GM18502 (cell line): ENCODE results near the gene SLC19A2.
A peak's percentile ranks its signal among the peaks of the same experiment; 100 is the strongest.
"Not testable (repeated sequence)": the region's sequence is repeated elsewhere in the genome, so short reads cannot be mapped to it uniquely, and the experiment has no call there.

Experiments
- ATAC-seq: cut with Tn5 transposase; IDR thresholded peaks from one replicate; pipeline ENCODE4 v1.9.1; 2021; ENCODE audit warnings: mild to moderate bottlenecking; ENCODE audit not compliant: unreplicated experiment, poor library complexity

The SLC19A2 gene

GRCh38 chr1:169485431-169486280, at the start of gene SLC19A2:
TSS of gene SLC19A2 (minus strand) at chr1:169485944. CDS start at chr1:169485766, 178 bp downstream.
- ATAC-seq: peak; percentile 99

GRCh38 chr1:169534653-169535052, 48.9 kb upstream of the SLC19A2 start:
- no peak for ATAC-seq

GRCh38 chr1:169533528-169534190, 47.9 kb upstream of the SLC19A2 start:
- ATAC-seq: not testable (repeated sequence)

- no peak for ATAC-seq
Observed at GRCh38 chr1:169530448-169530847, 44.7 kb upstream of the SLC19A2 start.

- ATAC-seq: no peak
Observed at GRCh38 chr1:169529068-169529642, 43.4 kb upstream of the SLC19A2 start.

GRCh38 chr1:169528215-169529067, 42.7 kb upstream of the SLC19A2 start:
- ATAC-seq: no peak

GRCh38 chr1:169527451-169528214, 41.9 kb upstream of the SLC19A2 start:
- ATAC-seq: no peak

- ATAC-seq: no peak
Observed at GRCh38 chr1:169527001-169527400, 41.3 kb upstream of the SLC19A2 start.

- ATAC-seq: no peak
Observed at GRCh38 chr1:169526120-169526832, 40.5 kb upstream of the SLC19A2 start.

- ATAC-seq: no peak
Observed at GRCh38 chr1:169525391-169525790, 39.6 kb upstream of the SLC19A2 start.

GRCh38 chr1:169523904-169524303, 38.2 kb upstream of the SLC19A2 start:
- no peak for ATAC-seq

GRCh38 chr1:169521226-169521625, 35.5 kb upstream of the SLC19A2 start:
- no peak for ATAC-seq

- no peak for ATAC-seq
Observed at GRCh38 chr1:169517558-169518186, 31.9 kb upstream of the SLC19A2 start.

GRCh38 chr1:169515641-169516040, 29.9 kb upstream of the SLC19A2 start:
- ATAC-seq: no peak

GRCh38 chr1:169514566-169515270, 29.0 kb upstream of the SLC19A2 start:
- no peak for ATAC-seq

GRCh38 chr1:169513208-169513607, 27.5 kb upstream of the SLC19A2 start:
- no peak for ATAC-seq

GRCh38 chr1:169511316-169512005, 25.7 kb upstream of the SLC19A2 start:
- no peak for ATAC-seq
